ENCODE data around the gene EHMT1. TPM values are rescaled to one million over a fixed set of nuclear protein-coding genes. Genes with fewer than 3 reads are reported as not detected.

Gene EHMT1
- total and polyA plus RNA-seq, 9 of the 15 experiments (the other 6 are each of a cell fraction or from before 2014, with no cell fraction given), result 2.2 to 76.0 (median 36.4) TPM

GRCh38 chr9:137832191-137832700 lies 213.4 kb downstream of the EHMT1 start:
- no peak; the same call in 1 of the 3 replicates for ATAC-seq
- in situ Hi-C loops (cut with MboI) (no loop called here), intact Hi-C loops (cut with micrococcal nuclease) (no loop called here)
- DNase-seq (ENCODE audit: extremely low read depth in 1 of 4, low spot score in 3 of 4), result peak in 2 of 4 experiments; percentile 6 to 18
- Histone ChIP-seq H4K20me1 (replicated peaks; ENCODE audit: control insufficient read depth, insufficient read depth, low read length) (no peaks in the 10 kb centered on the region), H3K36me3 (ENCODE audit: control insufficient read depth, insufficient read depth, low read length) (peaks cover 37% of the 10 kb centered on the region; the same call in 2 of the 3 replicates), H3K27ac (ENCODE audit: extremely low read depth, low read depth, low read length) (no peak overlapping the region), H3K9me1 (ENCODE audit: control insufficient read depth, insufficient read depth, low read length) (no peaks in the 10 kb centered on the region), H3K9me3 (replicated peaks; ENCODE audit: control insufficient read depth, insufficient read depth, low read depth, low read length) (no peaks in the 10 kb centered on the region), H3K4me1 (replicated peaks in 1 of 2; ENCODE audit: control insufficient read depth in 2 of 2, insufficient read depth in 2 of 2, low read length in 2 of 2) (peaks cover 0 to 17% of the 10 kb centered on the region in 2 experiments; a peak in 1 of 5 replicates), H3K79me2 (ENCODE audit: control insufficient read depth, insufficient read depth, low read length) (no peaks in the 10 kb centered on the region), H2AFZ (ENCODE audit: low read depth, low read length) (no peak overlapping the region), H3K9ac (ENCODE audit: insufficient read depth in 1 of 2, low read depth in 2 of 2, low read length in 2 of 2) (no peak overlapping the region), H3K4me2 (ENCODE audit: insufficient read depth, low read length) (no peak overlapping the region), H3K27me3 (ENCODE audit: control insufficient read depth in 2 of 2, insufficient read depth in 2 of 2, low read length in 2 of 2) (no peaks in the 10 kb centered on the region), H3K4me3 (no peak overlapping the region)
- FAIRE-seq, result no peak
- CTCF ChIA-PET (ENCODE audit: low intra/inter-chr PET ratio), result no interaction called here
- TF ChIP-seq CBFA2T3 (IDR thresholded peaks at IDR 0.05) (peak; percentile 21), HNRNPUL1 (IDR thresholded peaks at IDR 0.05; ENCODE audit: low read length) (no peak), CREM (IDR thresholded peaks at IDR 0.05; ENCODE audit: low read depth) (no peak)
- POLR2A ChIA-PET, result no interaction called here
- no TSS peak for BruUV-seq (replicated peaks)
- 80% methylated on average over 17 of the region's 20 CpGs for WGBS (ENCODE audit: insufficient coverage, low coverage, missing lambda C conversion rate)

DNA sequence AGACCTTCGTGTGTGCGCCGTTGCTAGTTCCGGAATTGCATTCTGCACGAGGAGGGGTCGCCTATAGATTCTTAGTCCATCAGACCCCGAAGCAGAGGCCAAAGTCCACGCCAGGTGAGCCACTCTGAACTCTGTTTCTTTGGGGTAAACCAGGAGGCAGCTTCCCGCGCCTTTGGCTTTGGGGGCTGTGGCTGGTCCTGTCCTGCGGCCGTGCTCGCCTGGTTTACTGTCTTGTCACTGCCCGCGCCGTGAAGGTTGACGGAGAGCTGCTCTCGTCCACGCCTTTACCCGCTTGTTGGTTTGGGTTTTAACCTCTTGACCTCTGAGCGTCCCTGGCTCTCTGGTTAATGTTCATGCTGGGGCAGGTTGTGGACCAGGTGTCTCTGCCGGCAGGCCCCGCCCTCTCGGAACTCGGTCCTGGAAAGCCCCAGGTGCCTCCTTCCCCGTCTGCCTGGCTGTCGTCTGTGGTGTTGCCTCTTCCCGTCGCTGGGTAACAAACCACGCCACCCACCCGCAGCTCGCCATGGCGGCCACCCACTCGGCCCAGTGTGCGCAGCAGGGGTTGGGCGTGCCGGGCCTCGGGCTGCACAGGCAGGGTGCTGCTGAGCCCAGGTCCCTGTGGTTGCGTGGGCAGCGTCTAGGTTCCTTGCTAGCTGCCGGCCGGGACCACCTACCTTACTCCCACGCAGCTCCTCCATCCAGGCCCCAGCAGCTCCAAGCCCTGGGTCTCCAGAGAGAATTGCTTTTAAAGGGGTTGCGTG lies 214.2 kb downstream of the EHMT1 start:
- no peak for DNase-seq (ENCODE audit: extremely low read depth in 1 of 4, low spot score in 3 of 4)
- Histone ChIP-seq H3K4me3 (no peak overlapping the region), H3K27me3 (ENCODE audit: control insufficient read depth in 2 of 2, insufficient read depth in 2 of 2, low read length in 2 of 2) (no peaks in the 10 kb centered on the region), H3K4me2 (ENCODE audit: insufficient read depth, low read length) (no peak overlapping the region), H4K20me1 (replicated peaks; ENCODE audit: control insufficient read depth, insufficient read depth, low read length) (no peaks in the 10 kb centered on the region), H3K36me3 (ENCODE audit: control insufficient read depth, insufficient read depth, low read length) (peaks cover 37% of the 10 kb centered on the region; the same call in 2 of the 3 replicates), H3K4me1 (replicated peaks in 1 of 2; ENCODE audit: control insufficient read depth in 2 of 2, insufficient read depth in 2 of 2, low read length in 2 of 2) (peaks cover 0 to 22% of the 10 kb centered on the region in 2 experiments; a peak in 1 of 5 replicates), H2AFZ (ENCODE audit: low read depth, low read length) (no peak overlapping the region), H3K27ac (ENCODE audit: extremely low read depth, low read depth, low read length) (no peak overlapping the region), H3K9ac (ENCODE audit: insufficient read depth in 1 of 2, low read depth in 2 of 2, low read length in 2 of 2) (no peak overlapping the region), H3K9me1 (ENCODE audit: control insufficient read depth, insufficient read depth, low read length) (no peaks in the 10 kb centered on the region), H3K79me2 (ENCODE audit: control insufficient read depth, insufficient read depth, low read length) (no peaks in the 10 kb centered on the region), H3K9me3 (replicated peaks; ENCODE audit: control insufficient read depth, insufficient read depth, low read depth, low read length) (no peaks in the 10 kb centered on the region)
- no peak for FAIRE-seq
- 98% methylated on average over 40 of the region's 44 CpGs for WGBS (ENCODE audit: insufficient coverage, low coverage, missing lambda C conversion rate)
- no TSS peak for BruUV-seq (replicated peaks)
- ChIA-PET POLR2A (interaction anchor here (0.7 kb wide), 1 partner anchor 141 kb away, joined by 4 read pairs; no protein-coding TSS in a partner anchor), CTCF (ENCODE audit: low intra/inter-chr PET ratio) (no interaction called here)
- in situ Hi-C loops (cut with MboI), result no loop called here
- intact Hi-C loops (cut with micrococcal nuclease), result no loop called here
- no peak for ATAC-seq
- TF ChIP-seq ESRRA (IDR thresholded peaks at IDR 0.05; ENCODE audit: borderline replicate concordance, low read depth), result no peak
- TF ChIP-seq ZNF184 (CRISPR knock-in tag; IDR thresholded peaks at IDR 0.05), result no peak
- TF ChIP-seq SOX6 (IDR thresholded peaks at IDR 0.05), result no peak
- TF ChIP-seq MEF2D (tag; conservative IDR thresholded peaks at IDR 0.05; ENCODE audit: low read depth), result no peak
- no peak for TF ChIP-seq HIVEP1 (CRISPR knock-in tag; IDR thresholded peaks at IDR 0.05)
- TF ChIP-seq ZC3H8 (IDR thresholded peaks at IDR 0.05), result no peak
- TF ChIP-seq TOE1 (IDR thresholded peaks at IDR 0.05; ENCODE audit: borderline replicate concordance), result no peak
- no peak for TF ChIP-seq TOE1 (CRISPR knock-in tag; IDR thresholded peaks at IDR 0.05; ENCODE audit: borderline replicate concordance, low read depth)
- TF ChIP-seq STAG1 (CRISPR knock-in tag; IDR thresholded peaks at IDR 0.05; ENCODE audit: borderline replicate concordance), result no peak
- no peak for TF ChIP-seq CBX8 (IDR thresholded peaks at IDR 0.05; ENCODE audit: borderline replicate concordance, extremely low read depth, low read depth, low read length, poor library complexity, severe bottlenecking)
